IMR-90 (cell line): ENCODE measurements around the gene RRAGD. TPM values are rescaled to one million over a fixed set of nuclear protein-coding genes. Genes with fewer than 3 reads are reported as not detected.

ENCODE experiments used
- ATAC-seq: fragments of 200-7000 bp; cut with Tn5 transposase; 2 replicates; pipeline ENCODE4 v1.9.1; 2020; ENCODE audit warnings: low read depth, mild to moderate bottlenecking, moderate library complexity
- BruUV-seq: library from RNA; stranded (reverse); fragments of 400-500 nt; replicated peaks from 2 replicates; lab custom pipeline; 2021; lab: Mats Ljungman, UMichigan
- CTCF ChIA-PET: fragments of 300-600 bp; formaldehyde crosslinking; extraction: SDS; loops from one replicate; lab custom pipeline; 2021; ENCODE audit warnings: antibody characterized with exemption; lab: Yijun Ruan, JAX
- POLR2A ChIA-PET: fragments of 300-600 bp; sonication (Branson Sonifier 250); formaldehyde crosslinking; loops from one replicate; lab custom pipeline; 2022; ENCODE audit warnings: antibody characterized with exemption; ENCODE audit not compliant: unreplicated experiment; lab: Charles Lee
- DNase-seq: peaks from one replicate; pipeline ENCODE4 v3.0.0; 2013
- H2AFZ ChIP-seq: replicated peaks from 2 replicates; pipeline ENCODE3; 2013; ENCODE audit warnings: low read length, mild to moderate bottlenecking; ENCODE audit not compliant: poor library complexity
- H2AK5ac ChIP-seq: 2 replicates; pipeline ENCODE4 v1.6.1; 2013; ENCODE audit warnings: low read depth, low read length, inconsistent platforms
- H2AK9ac ChIP-seq: replicated peaks from 2 replicates; pipeline ENCODE3; 2013; ENCODE audit warnings: mild to moderate bottlenecking, low read depth, low read length, moderate library complexity; ENCODE audit not compliant: poor library complexity
- H2BK120ac ChIP-seq: 2 replicates; pipeline ENCODE4 v1.6.1; 2013; ENCODE audit warnings: low read depth, low read length, inconsistent platforms
- H2BK15ac ChIP-seq: 3 replicates; pipeline ENCODE4 v1.6.1; 2013; ENCODE audit warnings: low read depth, low read length, inconsistent platforms
- H2BK20ac ChIP-seq: 2 replicates; pipeline ENCODE4 v1.6.1; 2013; ENCODE audit warnings: low read depth, mild to moderate bottlenecking, inconsistent platforms, low read length, moderate library complexity
- H2BK5ac ChIP-seq: 2 replicates; pipeline ENCODE4 v1.6.1; 2013; ENCODE audit warnings: mild to moderate bottlenecking, low read depth, low read length, inconsistent platforms; ENCODE audit not compliant: poor library complexity, severe bottlenecking
- H3K14ac ChIP-seq: replicated peaks from 2 replicates; pipeline ENCODE4 v1.6.1; 2013; ENCODE audit warnings: low read depth, low read length, inconsistent platforms
- H3K18ac ChIP-seq: 2 replicates; pipeline ENCODE4 v1.6.1; 2013; ENCODE audit warnings: low read depth, low read length, control low read depth
- H3K23ac ChIP-seq: 2 replicates; pipeline ENCODE4 v1.6.1; 2013; ENCODE audit warnings: low read depth, low read length, inconsistent platforms
- H3K27ac ChIP-seq: 2 replicates; pipeline ENCODE4 v1.5.1; 2013; ENCODE audit warnings: mild to moderate bottlenecking, control low read depth, low read length; ENCODE audit not compliant: insufficient read depth
- H3K27me3 ChIP-seq: 2 replicates; pipeline ENCODE4 v1.6.1; 2013; ENCODE audit warnings: low read length; ENCODE audit not compliant: control insufficient read depth, insufficient read depth
- H3K36me3 ChIP-seq: 2 replicates; pipeline ENCODE4 v1.6.1; 2013; ENCODE audit warnings: low read length, mixed read lengths; ENCODE audit not compliant: control insufficient read depth, insufficient read depth
- H3K4ac ChIP-seq: 2 replicates; pipeline ENCODE4 v1.6.1; 2013; ENCODE audit warnings: low read depth, low read length, inconsistent platforms
- H3K4me1 ChIP-seq: 2 replicates; pipeline ENCODE4 v1.6.1; 2013; ENCODE audit warnings: low read length, mixed read lengths; ENCODE audit not compliant: control insufficient read depth, insufficient read depth
- H3K4me2 ChIP-seq: 2 replicates; pipeline ENCODE4 v1.6.1; 2013; ENCODE audit warnings: low read depth, mild to moderate bottlenecking, control low read depth, low read length, moderate library complexity
- H3K4me3 ChIP-seq: 2 replicates; pipeline ENCODE4 v1.5.1; 2013; ENCODE audit warnings: low read depth, mild to moderate bottlenecking, control low read depth, low read length, moderate library complexity; ENCODE audit not compliant: insufficient read depth
- H3K56ac ChIP-seq: 2 replicates; pipeline ENCODE4 v1.6.1; 2013; ENCODE audit warnings: low read length, inconsistent platforms; ENCODE audit not compliant: insufficient read depth; ENCODE audit errors: extremely low read depth
- H3K79me1 ChIP-seq, 2 experiments: 2 replicates each; pipeline ENCODE4 v1.6.1; 2013; ENCODE audit warnings: low read length in 2 of 2, inconsistent platforms in 1 of 2, low read depth in 1 of 2
- H3K9ac ChIP-seq: 2 replicates; pipeline ENCODE4 v1.6.1; 2013; ENCODE audit warnings: low read depth, low read length, control low read depth
- H3K9me1 ChIP-seq: 2 replicates; pipeline ENCODE4 v1.6.1; 2013; ENCODE audit warnings: low read length, inconsistent platforms; ENCODE audit not compliant: insufficient read depth
- H3K9me3 ChIP-seq: 2 replicates; pipeline ENCODE4 v1.6.1; 2013; ENCODE audit warnings: low read length; ENCODE audit not compliant: control insufficient read depth, insufficient read depth
- H4K20me1 ChIP-seq: 2 replicates; pipeline ENCODE4 v1.6.1; 2013; ENCODE audit warnings: low read length, inconsistent platforms; ENCODE audit not compliant: insufficient read depth
- H4K5ac ChIP-seq: 2 replicates; pipeline ENCODE4 v1.6.1; 2013; ENCODE audit warnings: mild to moderate bottlenecking, low read depth, low read length, control low read depth
- H4K8ac ChIP-seq, 2 experiments: 2 replicates each; pipeline ENCODE4 v1.6.1; 2013; ENCODE audit warnings: low read depth in 2 of 2, low read length in 2 of 2, control low read depth in 1 of 2, inconsistent platforms in 1 of 2
- H4K91ac ChIP-seq: 2 replicates; pipeline ENCODE4 v1.6.1; 2013; ENCODE audit warnings: low read depth, low read length, inconsistent platforms; ENCODE audit not compliant: insufficient read depth
- BHLHE40 ChIP-seq: fragments of 150-350 bp; IDR thresholded peaks from 2 replicates; pipeline ENCODE4 v1.6.1; 2016; ENCODE audit warnings: mild to moderate bottlenecking, low read depth, low read length
- CEBPB ChIP-seq: IDR thresholded peaks from 2 replicates; pipeline ENCODE4 v1.6.1; 2012; ENCODE audit warnings: low read depth, low read length, improper control_type of control experiment
- CHD1 ChIP-seq: IDR thresholded peaks from 2 replicates; pipeline ENCODE4 v1.6.1; 2012; ENCODE audit warnings: low read depth, low read length, improper control_type of control experiment
- CTCF ChIP-seq: conservative IDR thresholded peaks from 2 replicates; pipeline ENCODE4 v1.5.1; 2012; ENCODE audit warnings: mild to moderate bottlenecking, low read depth, low read length, improper control_type of control experiment
- ELK1 ChIP-seq: fragments of 150-350 bp; IDR thresholded peaks from 2 replicates; pipeline ENCODE4 v1.6.1; 2016; ENCODE audit warnings: low read depth, mild to moderate bottlenecking, low read length, moderate library complexity, borderline replicate concordance
- FOS ChIP-seq: fragments of 150-350 bp; IDR thresholded peaks from 2 replicates; pipeline ENCODE4 v1.6.1; 2016; ENCODE audit warnings: low read depth, low read length
- MAFK ChIP-seq: IDR thresholded peaks from 2 replicates; pipeline ENCODE4 v1.6.1; 2012; ENCODE audit warnings: low read depth, low read length, improper control_type of control experiment
- MAZ ChIP-seq: IDR thresholded peaks from 2 replicates; pipeline ENCODE4 v1.6.1; 2012; ENCODE audit warnings: low read depth, mild to moderate bottlenecking, low read length, improper control_type of control experiment, moderate library complexity, borderline replicate concordance
- MXI1 ChIP-seq: IDR thresholded peaks from 2 replicates; pipeline ENCODE4 v1.6.1; 2012; ENCODE audit warnings: low read depth, mild to moderate bottlenecking, low read length, moderate library complexity, borderline replicate concordance
- NFE2L2 ChIP-seq: fragments of 150-350 bp; IDR thresholded peaks from 2 replicates; pipeline ENCODE4 v1.6.1; 2016; ENCODE audit warnings: low read depth, mild to moderate bottlenecking, low read length
- POLR2A ChIP-seq: IDR thresholded peaks from 2 replicates; pipeline ENCODE4 v1.6.1; 2012; ENCODE audit warnings: mild to moderate bottlenecking, low read depth, low read length
- RAD21 ChIP-seq: IDR thresholded peaks from 2 replicates; pipeline ENCODE4 v1.6.1; 2012; ENCODE audit warnings: low read length, improper control_type of control experiment
- RFX5 ChIP-seq: IDR thresholded peaks from 2 replicates; pipeline ENCODE4 v1.8.0; 2012; ENCODE audit warnings: low read depth, mild to moderate bottlenecking, low read length, moderate library complexity
- SMC3 ChIP-seq: fragments of 150-350 bp; IDR thresholded peaks from 2 replicates; pipeline ENCODE4 v1.6.1; 2016; ENCODE audit warnings: low read depth, mild to moderate bottlenecking, antibody characterized with exemption, low read length, moderate library complexity
- USF2 ChIP-seq: fragments of 150-350 bp; IDR thresholded peaks from 2 replicates; pipeline ENCODE4 v1.6.1; 2017; ENCODE audit warnings: mild to moderate bottlenecking, antibody characterized with exemption, low read length, low read depth
- WGBS, 2 experiments: methylation state at CpG; one replicate each; pipeline versions ENCODE4 v1.1.5 to v1.1.7; 2013; ENCODE audit warnings: missing lambda C conversion rate in 2 of 2; ENCODE audit not compliant: insufficient read length in 1 of 2; ENCODE audit errors: extremely low coverage in 2 of 2; 5-methylcytosine and 5-hydroxymethylcytosine counted together
- dilution Hi-C: fragments of 300-500 bp; cut with HindIII; formaldehyde crosslinking; loops from one replicate; pipeline ENCODE4 v1.14.3; 2018; ENCODE audit warnings: low sequenced_read_pairs; ENCODE audit not compliant: unreplicated experiment
- in situ Hi-C: fragments of 300-500 bp; cut with MboI; formaldehyde crosslinking; loops from 3 replicates; pipeline ENCODE4 v1.14.3; 2019; ENCODE audit warnings: low sequenced_read_pairs, inconsistent platforms, mixed read lengths
- intact Hi-C: fragments of 100-400 bp; cut with micrococcal nuclease; formaldehyde crosslinking; loops from 2 replicates; pipeline ENCODE4 v1.10.0; 2022
- polyA plus RNA-seq, 3 experiments: library from polyadenylated mRNA; depleted of rRNA; stranded (reverse); fragments of >200 nt; gene quantifications; 2 replicates each; pipeline ENCODE4 v1.2.3, GENCODE V29; 2012; ENCODE audit warnings: low replicate concordance in 1 of 3
- total RNA-seq: library from RNA; depleted of rRNA; stranded (reverse); fragments of >200 nt; gene quantifications from 2 replicates; pipeline ENCODE4 v1.2.3, GENCODE V29; 2012

Gene RRAGD
- total and polyA plus RNA-seq, 2 of the 4 experiments (the other 2 are of a cell fraction), result not detected

GRCh38 chr6:89351671-89352277 is 60.3 kb downstream of the RRAGD start:
- Histone ChIP-seq H2AK5ac (peak overlapping the region; percentile 91), H2BK15ac (no peak overlapping the region), H2BK5ac (peak overlapping the region; percentile 75), H3K79me1 (peaks cover 8 to 42% of the 10 kb centered on the region in 2 experiments; a peak in 3 of 4 replicates), H2BK20ac (no peak overlapping the region), H3K9me1 (peaks cover 12% of the 10 kb centered on the region), H3K36me3 (no peaks in the 10 kb centered on the region), H3K14ac (peak overlapping the region; percentile 94), H3K56ac (peak overlapping the region; percentile 90), H3K4me1 (peaks cover 9% of the 10 kb centered on the region), H3K23ac (peak overlapping the region; percentile 98), H3K27me3 (no peaks in the 10 kb centered on the region), H3K4me2 (peak overlapping the region; percentile 94), H3K27ac (peak overlapping the region; percentile 85), H3K9ac (peak overlapping the region; percentile 96), H3K4me3 (peak overlapping the region; percentile 99), H4K91ac (peak overlapping the region; percentile 76; the same call in 1 of the 2 replicates), H4K8ac (peak overlapping the region; percentile 86 to 99; a peak in 3 of 4 replicates), H4K5ac (peak overlapping the region; percentile 65), H3K18ac (peak overlapping the region; percentile 59), H3K4ac (peak overlapping the region; percentile 96), H2AFZ (peak overlapping the region; percentile 92), H2BK120ac (peak overlapping the region; percentile 59; the same call in 1 of the 2 replicates), H3K9me3 (no peaks in the 10 kb centered on the region), H4K20me1 (peaks cover 38% of the 10 kb centered on the region; the same call in 1 of the 2 replicates), H2AK9ac (peak overlapping the region; percentile 92)
- TSS peak; percentile 38 for BruUV-seq
- ATAC-seq, result no peak
- DNase-seq, result no peak
- dilution Hi-C loops (no loop called here), intact Hi-C loops (loop anchor here (5.0 kb wide), 2 partner anchors 269 to 369 kb away; partner anchors contain the start of gene PNRC1), in situ Hi-C loops (loop anchor here (25.0 kb wide), 2 partner anchors 214 to 364 kb away; partner anchors contain the start of gene PM20D2)
- CTCF ChIA-PET, result interaction anchor here (0.9 kb wide), 1 partner anchor 20 kb away, joined by 3 read pairs; no protein-coding TSS in a partner anchor
- POLR2A ChIA-PET, result no interaction called here
- WGBS, 2 experiments, result no CpG with 5 or more reads among the region's 12 CpGs
- TF ChIP-seq RFX5 (no peak), FOS (no peak), NFE2L2 (no peak), ELK1 (no peak), MAFK (no peak), CTCF (no peak), SMC3 (no peak), CEBPB (no peak), MAZ (no peak), USF2 (no peak), MXI1 (no peak), BHLHE40 (no peak), CHD1 (no peak), RAD21 (no peak), POLR2A (no peak)
